Smooth muscle cell (in vitro differentiated cells): ENCODE measurements around the gene BMAL1. TPM values are rescaled to one million over a fixed set of nuclear protein-coding genes. Genes with fewer than 3 reads are reported as not detected.

Experiments
- DNase-seq: peaks from one replicate; lab custom pipeline; 2025; ENCODE audit not compliant: unreplicated experiment; lab: John Stamatoyannopoulos, UW
- H2AFZ ChIP-seq: fragments of 200-600 bp; sonication (generic); 2 replicates; pipeline ENCODE4 v1.6.0; 2016; ENCODE audit warnings: antibody characterized with exemption, low read depth, mild to moderate bottlenecking
- H3F3A ChIP-seq: fragments of 200-600 bp; sonication (generic); 2 replicates; pipeline ENCODE4 v1.6.0; 2017; ENCODE audit warnings: antibody characterized with exemption, low read depth
- H3K27ac ChIP-seq: fragments of 200-600 bp; sonication (generic); 2 replicates; pipeline ENCODE4 v1.5.1; 2016; ENCODE audit warnings: low read depth, mild to moderate bottlenecking
- H3K27me3 ChIP-seq: fragments of 200-600 bp; sonication (generic); 2 replicates; pipeline ENCODE4 v1.6.1; 2016; ENCODE audit warnings: low read depth, mild to moderate bottlenecking
- H3K36me3 ChIP-seq: fragments of 200-600 bp; sonication (generic); 2 replicates; pipeline ENCODE4 v1.5.1; 2016; ENCODE audit warnings: low read depth
- H3K4me1 ChIP-seq: fragments of 200-600 bp; sonication (generic); 2 replicates; pipeline ENCODE4 v1.5.1; 2016; ENCODE audit warnings: low read depth
- H3K4me2 ChIP-seq: fragments of 200-600 bp; sonication (generic); 2 replicates; pipeline ENCODE4 v1.6.0; 2016; ENCODE audit warnings: mild to moderate bottlenecking
- H3K4me3 ChIP-seq: fragments of 200-600 bp; sonication (generic); 2 replicates; pipeline ENCODE4 v1.5.1; 2016; ENCODE audit warnings: mild to moderate bottlenecking
- H3K79me2 ChIP-seq: fragments of 200-600 bp; sonication (generic); 2 replicates; pipeline ENCODE4 v1.6.0; 2016; ENCODE audit warnings: low read depth, mild to moderate bottlenecking
- H3K9ac ChIP-seq: fragments of 200-600 bp; sonication (generic); 2 replicates; pipeline ENCODE4 v1.6.0; 2016; ENCODE audit warnings: low read depth
- H3K9me3 ChIP-seq: fragments of 200-600 bp; sonication (generic); replicated peaks from 2 replicates; pipeline ENCODE4 v1.5.1; 2016; ENCODE audit warnings: low read depth
- H4K20me1 ChIP-seq: fragments of 200-600 bp; sonication (generic); 2 replicates; pipeline ENCODE4 v1.6.0; 2016; ENCODE audit warnings: low read depth
- CTCF ChIP-seq: fragments of 200-600 bp; sonication (generic); IDR thresholded peaks from 2 replicates; pipeline ENCODE4 v1.5.1; 2017; ENCODE audit warnings: borderline replicate concordance, mild to moderate bottlenecking, antibody characterized with exemption; ENCODE audit not compliant: insufficient read depth, poor library complexity, severe bottlenecking
- WGBS: methylation state at CpG from one replicate; pipeline ENCODE4 v1.1.7; 2016; ENCODE audit warnings: low lambda C conversion rate; 5-methylcytosine and 5-hydroxymethylcytosine counted together
- polyA plus RNA-seq: library from polyadenylated mRNA; unstranded; fragments of >200 nt; fragmentation: Nextera tagmentation; extraction: Ambion mirVana; gene quantifications from 2 replicates; pipeline ENCODE4 v1.2.1, GENCODE V29; 2016
- total RNA-seq: library from RNA; depleted of rRNA; stranded (reverse); fragments of >200 nt; gene quantifications from 2 replicates; pipeline ENCODE4 v1.2.3, GENCODE V29; 2014

BMAL1 gene
- total and polyA plus RNA-seq, 2 experiments from 2014 or later, result 9.9 to 24.5 TPM

- peaks cover 27% of the 10 kb centered on the region for H4K20me1 ChIP-seq
- H3K9ac ChIP-seq, result no peak overlapping the region
- peaks cover 3% of the 10 kb centered on the region for H3F3A ChIP-seq
- no peak overlapping the region for H3K4me3 ChIP-seq
- peaks cover 32% of the 10 kb centered on the region for H3K79me2 ChIP-seq
- H3K27ac ChIP-seq, result no peak overlapping the region
- no peak overlapping the region for H2AFZ ChIP-seq
- no peak for TF ChIP-seq CTCF
- 92% methylated on average over 4 of the region's 4 CpGs for WGBS
- H3K4me1 ChIP-seq, result peaks cover 12% of the 10 kb centered on the region
- DNase-seq, result no peak
- H3K27me3 ChIP-seq, result no peaks in the 10 kb centered on the region
- no peaks in the 10 kb centered on the region for H3K9me3 ChIP-seq
- H3K4me2 ChIP-seq, result no peak overlapping the region
- no peaks in the 10 kb centered on the region for H3K36me3 ChIP-seq
Measured at GRCh38 chr11:13316528-13316961, 39.0 kb downstream of the BMAL1 start.

GRCh38 chr11:13317293-13318080, 39.9 kb downstream of the BMAL1 start:
- peaks cover 32% of the 10 kb centered on the region for H3K79me2 ChIP-seq
- no peak overlapping the region for H3K4me3 ChIP-seq
- DNase-seq, result no peak
- H3K4me2 ChIP-seq, result no peak overlapping the region
- 95% methylated on average over 4 of the region's 4 CpGs for WGBS
- TF ChIP-seq CTCF, result no peak
- H3K27me3 ChIP-seq, result no peaks in the 10 kb centered on the region
- peaks cover 3% of the 10 kb centered on the region for H3F3A ChIP-seq
- no peak overlapping the region for H2AFZ ChIP-seq
- peaks cover 28% of the 10 kb centered on the region for H4K20me1 ChIP-seq
- H3K9me3 ChIP-seq, result no peaks in the 10 kb centered on the region
- H3K9ac ChIP-seq, result no peak overlapping the region
- no peak overlapping the region for H3K27ac ChIP-seq
- H3K36me3 ChIP-seq, result no peaks in the 10 kb centered on the region
- H3K4me1 ChIP-seq, result peaks cover 12% of the 10 kb centered on the region

GRCh38 chr11:13318498-13319295, 41.1 kb downstream of the BMAL1 start:
- no peak overlapping the region for H3K4me2 ChIP-seq
- TF ChIP-seq CTCF, result no peak
- peaks cover 32% of the 10 kb centered on the region for H3K79me2 ChIP-seq
- H3F3A ChIP-seq, result no peaks in the 10 kb centered on the region
- H3K9ac ChIP-seq, result no peak overlapping the region
- DNase-seq, result no peak
- no peak overlapping the region for H2AFZ ChIP-seq
- 75% methylated on average over 2 of the region's 2 CpGs for WGBS
- peaks cover 24% of the 10 kb centered on the region for H4K20me1 ChIP-seq
- peaks cover 12% of the 10 kb centered on the region for H3K4me1 ChIP-seq
- no peaks in the 10 kb centered on the region for H3K9me3 ChIP-seq
- no peak overlapping the region for H3K27ac ChIP-seq
- no peaks in the 10 kb centered on the region for H3K36me3 ChIP-seq
- no peaks in the 10 kb centered on the region for H3K27me3 ChIP-seq
- H3K4me3 ChIP-seq, result no peak overlapping the region
